Measurements from ENCODE around the gene AADACL4. TPM values are rescaled to one million over a fixed set of nuclear protein-coding genes. Genes with fewer than 3 reads are reported as not detected.
A peak's percentile ranks its signal among the peaks of the same experiment; 100 is the strongest.
"Not testable (repeated sequence)": the region's sequence is repeated elsewhere in the genome, so short reads cannot be mapped to it uniquely, and the experiment has no call there.

AADACL4 gene
- total RNA-seq, 1 experiment from 2014 or later, result not detected

DNA sequence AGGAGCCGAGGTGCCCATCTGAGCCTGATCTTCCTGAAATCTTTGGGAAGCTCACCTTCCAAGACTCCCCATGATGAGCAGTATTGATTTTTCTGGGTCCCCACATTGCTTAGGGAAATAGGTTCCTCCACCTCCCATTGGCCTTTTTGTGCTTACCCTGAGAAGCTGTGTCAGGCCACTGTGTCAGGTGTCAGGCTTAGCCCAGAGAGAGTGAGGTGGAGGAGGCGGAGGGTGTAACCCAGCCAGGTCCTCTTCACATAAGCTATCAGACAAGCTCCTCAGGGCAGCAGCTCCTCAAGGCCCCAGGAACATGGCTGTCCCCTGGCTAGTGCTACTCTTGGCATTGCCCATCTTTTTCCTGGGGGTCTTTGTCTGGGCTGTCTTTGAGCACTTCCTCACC lies 352 bp downstream of the AADACL4 start:
- no peak for DNase-seq (ENCODE audit: low read depth, low spot score)
- in situ Hi-C loops (cut with HindIII; ENCODE audit: low pct_unique_long_range_greater_than_20kb, low sequenced_read_pairs), result no loop called here

DNA sequence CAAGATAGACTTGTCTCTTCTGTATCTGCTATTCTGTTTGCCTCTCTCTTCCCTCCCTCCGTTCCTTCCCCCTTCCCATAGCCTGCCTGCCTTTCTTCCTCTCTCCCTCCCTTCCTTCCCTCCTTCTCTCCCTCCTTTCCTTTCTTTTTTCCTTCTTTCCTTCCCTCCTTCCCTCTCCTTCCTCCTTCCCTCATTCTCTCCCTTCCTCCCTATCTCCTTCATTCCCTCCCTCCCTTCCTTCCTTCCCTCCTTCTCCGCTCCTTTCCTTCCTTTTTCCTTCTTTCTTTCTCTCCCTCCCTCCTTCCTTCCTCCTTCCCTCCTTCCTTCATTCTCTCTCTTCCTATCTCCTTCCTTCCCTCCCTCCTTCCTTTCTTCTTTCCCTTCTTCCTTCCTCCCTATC lies 944 bp downstream of the AADACL4 start:
- in situ Hi-C loops (cut with HindIII; ENCODE audit: low pct_unique_long_range_greater_than_20kb, low sequenced_read_pairs), result no loop called here
- DNase-seq (ENCODE audit: low read depth, low spot score), result no peak

DNA sequence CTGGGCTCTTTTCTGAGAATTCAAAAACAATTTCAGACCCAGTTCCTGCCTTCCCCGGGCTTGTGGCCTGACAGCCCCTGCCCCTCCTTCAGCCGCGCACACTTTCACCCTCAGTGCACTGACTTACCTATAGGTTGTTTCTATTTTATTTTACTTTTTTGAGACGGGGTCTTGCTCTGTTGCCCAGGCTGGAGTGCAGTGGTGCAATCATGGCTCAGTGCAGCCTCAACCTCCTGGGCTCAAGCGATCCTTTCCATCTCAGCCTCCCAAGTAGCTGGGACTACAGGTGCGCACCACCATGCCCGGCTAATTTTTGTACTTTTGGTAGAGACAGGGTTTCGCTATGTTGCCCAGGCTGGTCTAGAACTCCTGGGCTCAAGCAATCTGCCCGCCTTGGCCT lies 1.5 kb downstream of the AADACL4 start:
- DNase-seq (ENCODE audit: low read depth, low spot score); in situ Hi-C loops (cut with HindIII; ENCODE audit: low pct_unique_long_range_greater_than_20kb, low sequenced_read_pairs): not testable (repeated sequence)

DNA sequence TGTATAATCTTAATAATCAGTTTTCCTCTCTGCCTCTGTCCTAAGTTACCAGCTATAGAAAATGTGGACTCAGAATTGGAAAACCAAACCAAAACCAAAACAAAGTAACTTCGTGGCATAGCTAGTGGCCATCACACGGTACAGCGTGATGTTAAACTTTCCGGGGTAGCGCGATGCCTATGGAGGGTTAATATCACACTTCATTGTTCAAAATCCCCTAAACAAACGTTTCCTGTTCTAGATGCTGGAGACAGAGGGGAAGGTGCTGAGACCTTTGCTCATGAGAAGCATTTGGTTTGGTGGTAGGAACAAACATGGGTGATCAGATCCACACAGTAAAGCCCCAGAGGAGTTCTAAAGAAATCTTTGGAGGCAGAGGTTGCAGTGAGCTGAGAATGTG lies 4.9 kb downstream of the AADACL4 start:
- in situ Hi-C loops (cut with HindIII; ENCODE audit: low pct_unique_long_range_greater_than_20kb, low sequenced_read_pairs), result no loop called here
- DNase-seq (ENCODE audit: low read depth, low spot score), result no peak

DNA sequence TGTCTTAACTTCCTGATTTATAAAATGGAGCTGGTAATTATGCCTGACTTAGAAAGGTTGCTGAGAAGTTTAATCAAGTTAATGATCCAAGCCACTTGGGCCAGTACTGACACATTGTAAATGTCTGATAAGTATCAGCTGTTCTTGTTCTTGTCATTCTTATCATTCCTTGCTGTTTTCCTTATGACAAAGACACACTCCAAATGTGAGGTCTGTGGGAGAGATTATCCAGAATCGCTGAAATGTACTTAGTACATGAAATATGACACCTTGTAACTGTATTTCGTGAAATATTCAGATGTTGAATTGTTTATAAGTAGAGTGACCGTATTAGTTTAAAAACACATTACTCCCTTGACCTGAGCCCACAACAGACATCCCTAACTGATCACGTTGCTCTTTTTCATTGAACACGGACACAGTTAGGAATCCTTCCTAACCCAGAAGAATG lies 6.1 kb downstream of the AADACL4 start:
- no peak for DNase-seq (ENCODE audit: low read depth, low spot score)
- in situ Hi-C loops (cut with HindIII; ENCODE audit: low pct_unique_long_range_greater_than_20kb, low sequenced_read_pairs), result no loop called here

DNA sequence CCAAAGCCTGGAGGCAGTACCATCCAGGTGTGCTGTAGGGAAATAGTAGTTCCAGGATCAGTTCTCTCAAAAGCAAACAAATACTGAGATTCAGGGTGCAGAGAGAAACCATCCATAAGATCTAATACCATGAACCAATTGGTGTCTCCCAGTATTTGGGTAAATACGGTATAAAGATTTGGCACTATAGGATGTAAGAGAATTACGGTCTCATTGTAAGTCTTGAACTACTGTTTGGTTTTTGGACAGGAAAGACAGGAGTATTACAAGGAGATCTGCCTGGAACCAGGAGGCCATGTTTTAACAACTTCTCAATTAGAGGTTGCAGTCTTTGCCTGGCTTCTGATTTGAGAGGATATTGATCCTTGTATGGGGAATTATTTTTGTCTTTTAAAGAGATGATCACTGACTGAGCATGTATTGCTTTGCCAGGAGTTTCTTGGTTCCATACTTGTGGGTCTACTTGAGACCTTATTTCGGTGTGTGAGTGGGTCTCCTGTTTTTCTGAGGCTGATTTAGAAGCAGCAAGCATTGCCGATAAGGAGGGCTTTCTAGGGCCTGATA lies 10.2 kb downstream of the AADACL4 start:
- in situ Hi-C loops (cut with HindIII; ENCODE audit: low pct_unique_long_range_greater_than_20kb, low sequenced_read_pairs), result no loop called here
- DNase-seq (ENCODE audit: low read depth, low spot score), result peak; percentile 42

DNA sequence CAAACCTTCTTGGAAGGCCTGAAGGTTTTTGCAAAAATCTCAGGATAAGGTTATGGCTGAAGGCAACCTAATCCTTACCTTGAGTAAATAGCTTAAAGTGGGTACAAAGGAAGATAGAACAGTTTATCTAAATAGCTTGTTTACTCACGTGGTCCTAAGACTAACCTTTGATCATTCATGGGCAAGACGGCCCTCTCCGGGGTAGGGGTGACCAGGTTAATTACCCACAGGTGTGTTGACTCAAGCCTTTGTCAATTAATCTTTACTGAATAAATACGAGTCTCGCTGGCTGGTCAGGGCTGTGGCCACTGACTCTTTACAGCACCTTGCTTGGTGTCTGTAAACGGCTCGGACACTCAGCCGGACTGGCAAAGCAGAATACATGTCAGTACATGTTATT lies 10.8 kb downstream of the AADACL4 start:
- DNase-seq (ENCODE audit: low read depth, low spot score), result no peak
- in situ Hi-C loops (cut with HindIII; ENCODE audit: low pct_unique_long_range_greater_than_20kb, low sequenced_read_pairs), result no loop called here

DNA sequence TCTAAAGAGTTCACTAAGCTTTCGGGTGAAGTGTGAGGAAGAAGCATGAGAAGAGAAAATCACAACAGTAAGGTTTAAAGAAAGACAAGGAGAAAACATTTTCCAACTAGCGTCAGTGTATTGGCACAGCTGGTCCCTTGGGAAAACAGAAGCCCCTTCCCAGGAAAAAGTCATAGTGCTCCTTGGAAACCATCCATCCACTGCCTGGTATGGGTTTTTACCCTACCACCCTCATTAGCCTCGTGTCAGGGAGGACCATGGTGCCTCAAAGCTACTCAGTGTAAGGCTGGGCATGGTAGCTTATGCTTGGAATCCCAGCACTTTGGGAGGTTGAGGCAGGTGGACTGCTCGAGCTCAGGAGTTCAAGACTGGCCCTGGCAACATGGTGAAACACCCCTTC lies 12.7 kb downstream of the AADACL4 start:
- in situ Hi-C loops (cut with HindIII; ENCODE audit: low pct_unique_long_range_greater_than_20kb, low sequenced_read_pairs), result no loop called here
- DNase-seq (ENCODE audit: low read depth, low spot score), result no peak

DNA sequence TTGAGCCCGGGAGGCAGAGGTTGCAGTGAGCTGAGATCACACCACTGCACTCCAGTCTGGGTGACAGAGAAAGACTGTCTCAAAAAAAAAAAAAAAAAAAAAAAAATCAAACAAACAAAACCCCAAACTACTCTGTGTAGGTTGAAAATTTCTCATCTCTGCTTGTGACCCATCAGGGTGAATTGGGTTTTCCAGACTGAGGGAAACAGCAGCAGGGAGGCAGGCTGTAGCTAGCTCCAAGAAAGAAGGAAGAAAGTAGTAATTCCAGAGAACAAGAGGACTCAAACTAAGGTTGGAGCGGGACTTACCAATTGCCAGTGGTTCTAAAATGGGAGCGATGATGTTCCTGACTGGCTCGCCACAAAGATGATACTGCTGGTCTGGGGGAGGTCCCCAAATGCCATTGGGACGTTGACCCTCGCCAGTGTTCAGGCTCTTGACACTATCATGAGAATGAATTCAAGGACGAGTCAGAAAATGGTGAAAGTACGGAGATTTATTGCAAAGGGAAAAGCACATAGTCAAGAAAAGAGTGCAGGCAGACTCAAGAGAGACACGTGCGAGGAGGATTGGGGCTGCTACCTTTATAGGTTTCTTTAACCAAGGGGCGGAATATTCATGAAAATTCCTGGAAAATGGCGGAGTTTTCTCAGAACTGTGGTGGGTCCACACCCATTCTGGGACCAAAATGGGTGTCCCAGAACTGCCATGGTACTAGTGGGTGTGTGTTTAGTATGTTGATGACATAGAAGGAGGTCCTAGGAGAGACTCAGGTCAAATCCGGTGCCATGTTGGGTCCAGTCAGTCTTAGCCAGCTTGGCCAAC lies 13.4 kb downstream of the AADACL4 start:
- in situ Hi-C loops (cut with HindIII; ENCODE audit: low pct_unique_long_range_greater_than_20kb, low sequenced_read_pairs), result no loop called here
- no peak for DNase-seq (ENCODE audit: low read depth, low spot score)

DNA sequence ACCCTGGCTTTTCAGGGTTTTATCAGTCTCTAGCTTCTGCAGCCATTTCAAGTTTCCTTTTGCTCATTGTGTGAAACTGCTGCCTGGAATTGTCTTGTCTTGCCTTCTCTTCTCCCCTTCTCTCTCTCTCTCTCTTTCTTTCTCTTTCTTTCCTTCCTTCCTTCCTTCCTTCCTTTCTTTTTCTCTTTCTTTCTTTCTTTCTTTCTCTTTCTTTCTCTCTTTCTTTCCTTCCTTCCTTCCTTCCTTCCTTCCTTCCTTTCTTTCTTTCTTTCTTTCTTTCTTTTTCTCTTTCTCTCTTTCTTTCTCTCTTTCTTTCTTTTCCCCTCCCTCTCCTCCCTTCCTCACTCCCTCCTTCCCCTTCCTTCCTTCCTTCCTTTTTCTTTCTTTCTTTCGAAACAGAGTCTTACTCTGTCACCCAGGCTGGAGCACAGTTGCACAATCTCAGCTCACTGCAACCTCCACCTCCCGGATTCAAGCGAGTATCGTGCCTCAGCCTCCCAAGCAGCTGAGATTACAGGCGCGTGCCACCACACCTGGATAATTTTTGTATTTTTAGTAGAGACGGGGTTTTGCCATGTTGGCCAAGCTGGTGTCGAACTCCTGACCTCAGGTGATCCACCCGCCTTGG lies 14.1 kb downstream of the AADACL4 start:
- DNase-seq (ENCODE audit: low read depth, low spot score); in situ Hi-C loops (cut with HindIII; ENCODE audit: low pct_unique_long_range_greater_than_20kb, low sequenced_read_pairs): not testable (repeated sequence)

DNA sequence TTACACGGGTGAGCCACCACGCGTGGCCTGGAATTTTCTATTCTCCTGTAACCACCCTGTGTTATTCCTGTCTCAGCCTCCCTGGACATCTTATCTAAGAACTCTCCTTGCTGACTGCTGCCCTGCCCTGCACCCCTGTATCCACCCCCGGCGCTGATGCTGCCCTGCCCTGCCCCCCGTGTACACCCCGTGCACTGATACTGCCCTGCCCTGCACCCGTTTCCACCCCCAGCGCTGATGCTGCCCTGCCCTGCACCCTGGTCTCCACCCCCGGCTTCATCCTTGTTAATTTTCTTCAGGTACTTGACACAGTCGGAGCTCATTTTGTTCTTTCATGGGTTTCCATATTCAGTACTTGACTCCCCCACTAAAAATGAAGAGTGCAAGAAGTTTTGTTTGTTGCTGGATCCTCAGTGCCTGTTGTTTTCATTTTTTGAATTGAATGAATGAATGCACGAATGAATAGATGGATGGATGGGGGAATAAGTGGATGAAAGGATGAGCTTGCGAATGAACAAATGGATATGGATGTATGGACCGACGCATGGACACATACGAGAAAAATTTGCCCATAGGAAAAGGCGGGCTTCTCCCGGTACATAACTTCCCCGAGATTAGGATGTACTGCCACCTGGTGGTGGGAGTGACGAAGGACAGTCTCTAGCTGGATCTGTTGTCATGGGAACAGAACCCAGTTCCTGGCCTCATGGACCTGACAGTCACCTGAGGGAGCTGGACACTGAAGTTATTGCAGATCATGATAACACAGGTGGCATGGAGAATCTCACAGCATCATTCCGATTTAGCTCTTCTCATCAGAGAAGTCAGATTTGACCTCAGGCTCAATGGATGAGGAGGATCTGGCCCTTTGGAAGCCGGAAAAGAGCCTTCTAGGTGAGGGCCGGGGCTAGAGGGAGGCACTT lies 14.9 kb downstream of the AADACL4 start:
- in situ Hi-C loops (cut with HindIII; ENCODE audit: low pct_unique_long_range_greater_than_20kb, low sequenced_read_pairs), result no loop called here
- DNase-seq (ENCODE audit: low read depth, low spot score), result peak; percentile 82

DNA sequence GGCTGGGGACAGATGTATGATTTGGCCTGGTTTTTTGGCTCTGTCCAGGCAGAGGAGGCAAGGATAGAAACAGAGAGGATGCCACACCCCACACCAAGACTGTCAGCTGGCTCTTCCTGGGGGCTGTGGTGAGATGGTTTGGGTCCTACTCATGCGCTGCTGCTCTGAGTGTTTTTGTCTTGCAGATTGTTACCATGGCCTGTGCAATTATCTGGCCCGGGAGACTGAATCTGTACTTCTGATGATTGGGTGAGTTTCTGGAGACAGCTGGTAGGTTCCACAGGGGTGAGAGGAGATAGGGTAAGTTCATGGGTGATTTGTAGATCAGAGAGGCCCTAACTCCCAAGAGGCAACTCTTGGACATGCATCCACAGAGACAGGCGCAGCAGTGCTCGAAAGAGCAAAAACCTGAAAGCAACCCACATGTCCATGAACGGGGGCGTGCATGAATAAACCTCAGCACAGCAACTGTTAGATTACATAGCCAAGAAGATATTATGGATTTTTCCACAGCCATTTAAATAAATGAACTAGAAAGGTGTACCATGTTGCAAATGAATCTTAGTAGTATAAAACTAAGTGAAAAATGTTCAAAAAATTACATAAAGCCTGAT lies 17.8 kb downstream of the AADACL4 start:
- no peak for DNase-seq (ENCODE audit: low read depth, low spot score)
- in situ Hi-C loops (cut with HindIII; ENCODE audit: low pct_unique_long_range_greater_than_20kb, low sequenced_read_pairs), result no loop called here

DNA sequence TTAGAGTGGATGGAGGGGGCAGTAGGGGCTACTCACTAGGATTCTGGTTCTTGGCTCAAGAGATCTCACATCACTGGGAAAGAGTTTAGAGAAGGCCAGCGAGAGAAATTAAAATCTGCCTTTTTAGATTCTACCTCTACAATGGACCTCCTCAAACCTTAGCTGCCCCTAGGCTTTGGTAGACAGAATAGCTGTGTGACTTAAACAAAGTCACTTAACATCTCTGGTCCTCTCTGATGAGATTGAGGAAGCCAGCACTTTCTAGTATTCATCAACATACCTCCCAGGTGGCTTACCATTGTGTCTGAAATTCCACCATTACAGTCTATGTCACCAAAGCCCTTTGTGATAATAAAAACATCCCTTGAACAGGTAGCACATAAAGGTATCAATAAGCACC lies 18.7 kb downstream of the AADACL4 start:
- in situ Hi-C loops (cut with HindIII; ENCODE audit: low pct_unique_long_range_greater_than_20kb, low sequenced_read_pairs), result no loop called here
- no peak for DNase-seq (ENCODE audit: low read depth, low spot score)

DNA sequence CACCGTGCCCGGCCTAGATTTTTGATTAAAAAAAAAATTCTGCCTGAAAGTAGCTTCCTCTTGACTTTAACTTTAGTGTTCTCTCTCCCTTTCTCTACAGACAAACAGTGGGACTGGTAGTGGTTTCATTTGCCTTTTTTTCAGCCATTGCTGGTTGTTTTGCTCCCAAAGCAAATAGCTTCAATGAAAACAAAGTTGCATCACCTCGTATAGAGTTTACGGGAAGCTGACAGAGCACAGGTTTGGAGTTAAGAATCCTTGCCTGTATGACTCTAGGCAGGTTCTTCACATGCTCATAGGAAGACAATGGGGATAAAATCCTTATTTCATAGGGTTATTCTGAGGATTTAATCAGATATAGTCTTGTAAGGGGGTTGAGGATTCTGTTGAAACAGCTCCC lies 21.6 kb downstream of the AADACL4 start:
- in situ Hi-C loops (cut with HindIII; ENCODE audit: low pct_unique_long_range_greater_than_20kb, low sequenced_read_pairs), result no loop called here
- DNase-seq (ENCODE audit: low read depth, low spot score), result no peak

DNA sequence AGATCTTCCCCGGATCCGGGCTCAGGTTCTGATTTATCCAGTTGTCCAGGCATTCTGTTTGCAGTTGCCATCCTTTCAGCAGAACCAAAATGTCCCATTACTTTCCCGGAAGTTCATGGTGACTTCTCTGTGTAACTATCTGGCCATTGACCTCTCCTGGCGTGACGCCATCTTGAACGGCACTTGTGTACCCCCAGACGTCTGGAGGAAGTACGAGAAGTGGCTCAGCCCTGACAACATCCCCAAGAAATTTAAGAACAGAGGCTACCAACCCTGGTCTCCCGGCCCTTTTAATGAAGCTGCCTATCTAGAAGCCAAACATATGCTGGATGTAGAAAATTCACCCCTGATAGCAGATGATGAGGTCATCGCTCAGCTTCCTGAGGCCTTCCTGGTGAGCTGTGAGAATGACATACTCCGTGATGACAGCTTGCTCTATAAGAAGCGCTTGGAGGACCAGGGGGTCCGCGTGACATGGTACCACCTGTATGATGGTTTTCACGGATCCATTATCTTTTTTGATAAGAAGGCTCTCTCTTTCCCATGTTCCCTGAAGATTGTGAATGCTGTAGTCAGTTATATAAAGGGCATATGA lies 22.4 kb downstream of the AADACL4 start:
- DNase-seq (ENCODE audit: low read depth, low spot score), result no peak
- in situ Hi-C loops (cut with HindIII; ENCODE audit: low pct_unique_long_range_greater_than_20kb, low sequenced_read_pairs), result no loop called here

DNA sequence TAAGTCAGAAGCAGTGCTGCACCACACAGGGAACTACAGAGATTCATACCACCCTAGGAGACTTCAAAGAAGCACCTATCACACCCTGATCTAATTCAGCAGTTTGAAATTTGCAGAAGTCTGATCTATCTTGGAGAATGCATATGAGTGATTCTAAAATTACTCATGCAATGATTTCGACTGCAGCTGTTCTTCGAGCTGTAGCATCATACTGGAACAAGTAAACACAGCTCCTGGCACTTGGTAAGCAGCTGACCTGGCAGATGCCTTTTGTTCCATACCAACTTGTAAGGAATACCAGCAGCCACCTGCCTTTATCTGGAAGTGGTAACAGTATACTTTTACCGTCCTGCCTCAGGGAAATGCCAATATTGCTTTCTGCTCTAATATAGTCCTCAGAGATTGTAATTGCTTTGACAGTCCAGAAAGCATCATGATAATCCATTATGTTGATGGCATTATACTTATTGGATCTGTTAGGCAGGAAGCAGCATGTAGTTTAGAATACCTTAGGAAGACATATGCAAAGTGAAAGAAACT lies 25.7 kb downstream of the AADACL4 start:
- in situ Hi-C loops (cut with HindIII; ENCODE audit: low pct_unique_long_range_greater_than_20kb, low sequenced_read_pairs), result no loop called here
- no peak for DNase-seq (ENCODE audit: low read depth, low spot score)

DNA sequence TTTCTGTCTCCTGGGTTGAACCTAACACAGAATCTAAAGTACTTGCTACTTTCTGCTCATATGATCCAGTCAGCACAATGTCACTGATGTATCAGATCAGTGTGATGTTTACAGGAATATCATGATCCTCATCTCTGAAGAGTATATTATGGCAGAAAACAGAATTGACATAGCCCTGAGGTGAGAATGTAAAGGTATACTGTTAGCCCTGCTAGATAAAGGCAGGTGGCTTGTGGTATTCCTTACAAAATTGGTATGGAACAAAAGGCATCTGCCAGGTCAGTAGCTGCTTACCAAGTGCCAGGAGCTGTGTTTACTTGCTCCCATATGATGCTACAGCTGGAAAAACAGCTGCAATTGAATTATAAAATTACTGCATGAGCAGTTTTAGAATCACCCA lies 30.5 kb downstream of the AADACL4 start:
- DNase-seq (ENCODE audit: low read depth, low spot score), result no peak
- in situ Hi-C loops (cut with HindIII; ENCODE audit: low pct_unique_long_range_greater_than_20kb, low sequenced_read_pairs), result no loop called here

Data from SK-MEL-5 (cell line).